CD8-positive, alpha-beta memory T cell (primary cell): Measurements from ENCODE around the gene PIP4P1. TPM values are rescaled to one million over a fixed set of nuclear protein-coding genes. Genes with fewer than 3 reads are reported as not detected.

ENCODE experiments used
- CTCF ChIA-PET: fragments of 350-600 bp; sonication (Branson Sonifier 250); formaldehyde crosslinking; loops from one replicate; lab custom pipeline; 2021; ENCODE audit warnings: antibody characterized with exemption; lab: Charles Lee
- POLR2A ChIA-PET: fragments of 350-600 bp; sonication (Branson Sonifier 250); formaldehyde crosslinking; loops from one replicate; lab custom pipeline; 2021; ENCODE audit warnings: antibody characterized with exemption; lab: Charles Lee
- DNase-seq, 5 donors: peaks; one replicate each; pipeline versions ENCODE4 v3.0.0 to v3.0.0-alpha.2; 2020 to 2022; ENCODE audit warnings: mixed read lengths in 1 of 5
- H3K27ac ChIP-seq: one replicate; pipeline ENCODE4 v1.7.0; 2013; ENCODE audit warnings: low read depth, mild to moderate bottlenecking, low read length, moderate library complexity
- H3K27me3 ChIP-seq: 2 replicates; pipeline ENCODE4 v1.7.0; 2013; ENCODE audit warnings: low read length, mild to moderate bottlenecking; ENCODE audit not compliant: insufficient read depth, poor library complexity, severe bottlenecking
- H3K36me3 ChIP-seq: 2 replicates; pipeline ENCODE4 v1.7.0; 2013; ENCODE audit warnings: mild to moderate bottlenecking, low read length, moderate library complexity; ENCODE audit not compliant: insufficient read depth
- H3K4me1 ChIP-seq: 2 replicates; pipeline ENCODE4 v1.7.0; 2013; ENCODE audit warnings: mild to moderate bottlenecking, low read length, moderate library complexity; ENCODE audit not compliant: insufficient read depth
- H3K4me3 ChIP-seq: 2 replicates; pipeline ENCODE4 v1.7.0; 2013; ENCODE audit warnings: mild to moderate bottlenecking, low read length
- H3K9me3 ChIP-seq: 2 replicates; pipeline ENCODE4 v1.7.0; 2013; ENCODE audit warnings: mild to moderate bottlenecking, low read length
- H3K27ac Mint-ChIP-seq, 8 donors: one replicate each; pipeline ENCODE4 v1.8.0; 2020 to 2021; ENCODE audit warnings: mixed read lengths in 8 of 8, mild to moderate bottlenecking in 6 of 8, inconsistent platforms in 3 of 8, moderate library complexity in 3 of 8
- H3K27me3 Mint-ChIP-seq, 2 donors: one replicate each; pipeline ENCODE4 v1.8.0; 2020 to 2021; ENCODE audit warnings: mixed read lengths in 2 of 2, mild to moderate bottlenecking in 1 of 2, moderate library complexity in 1 of 2
- H3K36me3 Mint-ChIP-seq, 3 donors: one replicate each; pipeline ENCODE4 v1.8.0; 2020 to 2021; ENCODE audit warnings: mixed read lengths in 3 of 3, inconsistent platforms in 1 of 3, mild to moderate bottlenecking in 1 of 3
- H3K4me1 Mint-ChIP-seq, 3 donors: one replicate each; pipeline ENCODE4 v1.8.0; 2020 to 2021; ENCODE audit warnings: mixed read lengths in 3 of 3, inconsistent platforms in 1 of 3, mild to moderate bottlenecking in 1 of 3
- H3K4me3 Mint-ChIP-seq, 7 donors: one replicate each; pipeline ENCODE4 v1.8.0; 2020 to 2021; ENCODE audit warnings: mixed read lengths in 7 of 7, mild to moderate bottlenecking in 6 of 7, moderate library complexity in 4 of 7, inconsistent platforms in 2 of 7
- H3K9me3 Mint-ChIP-seq, 5 donors: one replicate each; pipeline ENCODE4 v1.8.0; 2020 to 2022; ENCODE audit warnings: mixed read lengths in 5 of 5, mild to moderate bottlenecking in 3 of 5, moderate library complexity in 2 of 5, inconsistent platforms in 1 of 5
- polyA plus RNA-seq: library from polyadenylated mRNA; unstranded; fragments of 300-500 nt; fragmentation: Illumina TruSeq; gene quantifications from one replicate; pipeline ENCODE4 v1.2.3, GENCODE V29; 2021
- total RNA-seq, 2 experiments: library from RNA; stranded (reverse); gene quantifications; one replicate each; pipeline ENCODE4 v1.2.3, GENCODE V29; 2021

The PIP4P1 gene
- total and polyA plus RNA-seq, 3 experiments from 2014 or later = 29.5 to 36.4 (median 33.5) TPM

DNA sequence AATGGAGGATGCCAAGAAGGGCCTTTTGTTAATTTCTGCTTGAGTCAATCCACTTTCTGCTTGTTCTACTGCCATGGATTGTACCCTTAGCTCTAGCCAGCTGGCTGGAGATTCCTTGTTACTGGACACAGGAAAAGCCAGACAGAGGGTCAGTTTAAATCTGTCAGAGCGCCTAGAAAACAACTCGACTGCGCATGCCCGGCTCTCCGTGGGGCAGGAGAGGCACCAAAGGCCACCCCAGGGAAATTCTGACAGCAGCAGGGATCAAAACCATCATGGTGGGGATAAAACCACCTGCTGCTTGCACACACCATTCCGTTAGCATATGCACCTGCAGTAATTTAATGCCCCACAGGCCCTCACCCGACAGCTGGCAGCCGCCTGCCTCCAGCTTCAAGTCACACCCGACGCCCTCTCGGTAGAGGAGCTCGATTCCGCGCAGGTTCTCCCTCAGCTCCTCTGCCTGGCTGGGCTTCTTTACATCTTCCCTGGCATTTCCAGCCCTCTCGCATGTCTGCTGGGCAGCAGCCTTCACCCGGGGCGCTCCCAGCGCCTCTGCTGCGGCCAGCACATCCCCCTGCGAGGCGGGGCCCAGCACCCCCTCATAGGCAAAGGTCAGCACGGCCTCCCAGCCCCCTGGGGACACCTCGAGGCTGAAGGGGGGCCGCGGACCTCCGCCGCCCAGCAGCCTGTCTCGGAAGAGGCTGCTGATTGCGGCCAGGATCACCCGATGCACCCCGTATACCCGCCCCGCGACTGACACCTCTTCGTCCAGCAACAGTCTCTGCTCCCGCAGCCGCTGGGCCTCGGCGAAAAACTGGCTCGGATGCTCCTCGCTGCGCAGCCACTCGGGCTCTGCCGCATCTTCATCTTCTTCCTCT is 26.3 kb downstream of the PIP4P1 start:
- no peak overlapping the region for H3K27ac Mint-ChIP-seq
- H3K27me3 ChIP-seq = no peaks in the 10 kb centered on the region
- no peak for DNase-seq
- peaks cover 0 to 1% (median 0%) of the 10 kb centered on the region in 3 donors for H3K4me1 Mint-ChIP-seq
- H3K4me3 ChIP-seq = no peak overlapping the region
- no peaks in the 10 kb centered on the region for H3K36me3 Mint-ChIP-seq
- H3K4me3 Mint-ChIP-seq = no peak overlapping the region
- H3K9me3 ChIP-seq = no peaks in the 10 kb centered on the region
- H3K27me3 Mint-ChIP-seq = no peaks in the 10 kb centered on the region
- H3K36me3 ChIP-seq = no peaks in the 10 kb centered on the region
- POLR2A ChIA-PET = no interaction called here
- peaks cover under 1% of the 10 kb centered on the region for H3K4me1 ChIP-seq
- CTCF ChIA-PET = interaction anchor here (1.4 to 1.8 kb wide), 2 partner anchors 19 to 21 kb away, joined by 3 to 5 read pairs; partner anchors contain the start of gene TEP1
- H3K27ac ChIP-seq = no peak overlapping the region
- H3K9me3 Mint-ChIP-seq = no peaks in the 10 kb centered on the region

DNA sequence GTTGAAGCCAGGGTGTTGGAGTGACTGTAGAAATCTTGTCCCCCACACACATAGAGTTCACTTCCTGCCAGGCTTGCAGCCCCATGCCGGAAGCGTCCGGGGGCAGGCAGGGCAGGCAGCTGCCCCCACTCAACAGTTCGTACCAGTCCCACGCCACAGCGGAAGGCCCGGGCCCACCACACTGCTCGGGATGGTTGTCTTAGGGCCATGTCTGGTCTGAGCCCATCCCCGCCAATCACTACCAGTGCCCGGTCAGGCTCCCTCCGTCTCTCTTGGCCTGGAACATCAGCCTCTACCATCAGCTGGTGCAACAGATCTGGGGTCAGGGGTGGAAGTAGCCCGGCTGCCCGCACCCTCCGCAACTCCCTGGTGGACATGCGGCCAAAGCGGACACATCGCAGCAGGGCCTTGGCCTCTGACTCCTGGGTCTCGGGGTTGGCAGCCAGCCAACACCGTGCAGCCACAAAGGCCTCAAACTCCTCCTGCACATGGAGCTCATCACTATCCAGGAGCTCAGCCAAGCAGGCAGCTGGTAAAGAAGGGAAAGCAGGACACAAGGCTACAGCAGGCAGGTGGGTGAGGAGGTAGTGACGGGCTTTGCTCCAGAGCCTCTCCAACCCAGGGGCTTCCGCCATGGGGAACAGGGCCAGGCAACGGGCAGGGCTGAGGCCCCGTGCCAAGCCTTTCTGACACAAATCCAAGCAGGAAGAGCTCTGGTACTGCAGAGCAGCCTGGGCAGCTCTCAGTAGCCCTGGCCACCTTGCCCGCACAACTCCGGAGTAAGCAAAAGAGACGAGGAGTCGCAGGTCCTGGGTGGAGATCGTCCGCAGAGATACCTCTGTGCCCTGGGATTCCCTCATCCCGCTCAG is 31.2 kb downstream of the PIP4P1 start:
- Mint-ChIP-seq H3K4me1 (peaks cover 22 to 26% (median 22%) of the 10 kb centered on the region in 3 donors), H3K27me3 (no peaks in the 10 kb centered on the region), H3K9me3 (no peaks in the 10 kb centered on the region), H3K4me3 (peak overlapping the region in 2 of 7 donors; percentile 21 to 44), H3K27ac (peak overlapping the region in 4 of 8 donors; percentile 37 to 64 (median 56)), H3K36me3 (no peaks in the 10 kb centered on the region)
- CTCF ChIA-PET = interaction anchor here (2.8 kb wide), 1 partner anchor 15 kb away, joined by 13 read pairs; no protein-coding TSS in a partner anchor
- H3K4me3 ChIP-seq = no peak overlapping the region
- DNase-seq = peak in 1 of 5 donors; percentile 41
- H3K27ac ChIP-seq = no peak overlapping the region
- no peaks in the 10 kb centered on the region for H3K9me3 ChIP-seq
- peaks cover 21% of the 10 kb centered on the region for H3K4me1 ChIP-seq
- POLR2A ChIA-PET = interaction anchor here (1.0 to 1.3 kb wide), 2 partner anchors 17 to 31 kb away, joined by 3 to 4 read pairs; partner anchors contain the start of gene PIP4P1
- no peaks in the 10 kb centered on the region for H3K36me3 ChIP-seq
- no peaks in the 10 kb centered on the region for H3K27me3 ChIP-seq

DNA sequence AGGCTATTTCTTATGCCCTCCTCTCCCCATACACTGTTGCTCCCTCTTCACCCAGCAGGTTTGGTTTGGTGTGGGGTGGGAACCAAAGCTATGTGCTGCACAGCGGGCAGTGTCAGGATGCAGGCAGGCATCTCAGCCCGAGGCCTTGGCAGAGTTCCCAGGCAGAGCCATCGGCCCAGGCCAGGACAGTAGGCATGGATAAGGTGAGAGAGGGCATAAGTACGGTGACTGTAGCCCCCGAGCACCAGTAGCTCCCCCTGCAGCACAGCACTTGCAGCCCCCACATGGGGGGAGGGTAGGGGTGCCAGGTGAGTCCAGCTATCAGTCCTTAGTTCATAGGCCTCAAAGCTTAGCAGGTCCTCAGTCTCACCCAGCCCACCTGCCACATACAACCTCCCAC is 32.4 kb downstream of the PIP4P1 start:
- POLR2A ChIA-PET = no interaction called here
- Histone ChIP-seq H3K27ac (no peak overlapping the region), H3K9me3 (no peaks in the 10 kb centered on the region), H3K4me3 (no peak overlapping the region), H3K36me3 (no peaks in the 10 kb centered on the region), H3K4me1 (peaks cover 21% of the 10 kb centered on the region), H3K27me3 (no peaks in the 10 kb centered on the region)
- Mint-ChIP-seq H3K36me3 (no peaks in the 10 kb centered on the region), H3K27me3 (no peaks in the 10 kb centered on the region), H3K4me3 (peak overlapping the region in 1 of 7 donors; percentile 4), H3K9me3 (no peaks in the 10 kb centered on the region), H3K27ac (peak overlapping the region in 1 of 8 donors; percentile 73), H3K4me1 (peaks cover 22 to 26% (median 22%) of the 10 kb centered on the region in 3 donors)
- no peak for DNase-seq
- CTCF ChIA-PET = interaction anchor here (0.9 to 2.8 kb wide), 2 partner anchors 13 to 123 kb away, joined by 3 to 13 read pairs; partner anchors contain the start of gene TTC5

GRCh38 chr14:20428010-20428365 is 33.2 kb downstream of the PIP4P1 start:
- H3K27me3 ChIP-seq = no peaks in the 10 kb centered on the region
- no peaks in the 10 kb centered on the region for H3K9me3 Mint-ChIP-seq
- peaks cover 21% of the 10 kb centered on the region for H3K4me1 ChIP-seq
- H3K4me3 Mint-ChIP-seq = peak overlapping the region in 4 of 7 donors; percentile 12 to 65 (median 40)
- no peak for DNase-seq
- H3K4me1 Mint-ChIP-seq = peaks cover 22 to 26% (median 22%) of the 10 kb centered on the region in 3 donors
- POLR2A ChIA-PET = no interaction called here
- no peaks in the 10 kb centered on the region for H3K27me3 Mint-ChIP-seq
- CTCF ChIA-PET = interaction anchor here (2.8 kb wide), 1 partner anchor 13 kb away, joined by 13 read pairs; no protein-coding TSS in a partner anchor
- no peak overlapping the region for H3K4me3 ChIP-seq
- no peaks in the 10 kb centered on the region for H3K36me3 ChIP-seq
- H3K36me3 Mint-ChIP-seq = no peaks in the 10 kb centered on the region
- H3K27ac ChIP-seq = no peak overlapping the region
- H3K27ac Mint-ChIP-seq = peak overlapping the region in 5 of 8 donors; percentile 49 to 89 (median 64)
- no peaks in the 10 kb centered on the region for H3K9me3 ChIP-seq

GRCh38 chr14:20427231-20428009 is 33.8 kb downstream of the PIP4P1 start:
- no peaks in the 10 kb centered on the region for H3K36me3 ChIP-seq
- Mint-ChIP-seq H3K4me1 (peaks cover 22 to 26% (median 22%) of the 10 kb centered on the region in 3 donors), H3K4me3 (peak overlapping the region in 4 of 7 donors; percentile 12 to 65 (median 40)), H3K27me3 (no peaks in the 10 kb centered on the region), H3K9me3 (no peaks in the 10 kb centered on the region), H3K27ac (peak overlapping the region in 6 of 8 donors; percentile 1 to 89 (median 62)), H3K36me3 (no peaks in the 10 kb centered on the region)
- H3K27ac ChIP-seq = peak overlapping the region; percentile 28
- H3K4me1 ChIP-seq = peaks cover 21% of the 10 kb centered on the region
- H3K4me3 ChIP-seq = no peak overlapping the region
- no peaks in the 10 kb centered on the region for H3K27me3 ChIP-seq
- DNase-seq = no peak
- ChIA-PET POLR2A (no interaction called here), CTCF (no interaction called here)
- no peaks in the 10 kb centered on the region for H3K9me3 ChIP-seq

DNA sequence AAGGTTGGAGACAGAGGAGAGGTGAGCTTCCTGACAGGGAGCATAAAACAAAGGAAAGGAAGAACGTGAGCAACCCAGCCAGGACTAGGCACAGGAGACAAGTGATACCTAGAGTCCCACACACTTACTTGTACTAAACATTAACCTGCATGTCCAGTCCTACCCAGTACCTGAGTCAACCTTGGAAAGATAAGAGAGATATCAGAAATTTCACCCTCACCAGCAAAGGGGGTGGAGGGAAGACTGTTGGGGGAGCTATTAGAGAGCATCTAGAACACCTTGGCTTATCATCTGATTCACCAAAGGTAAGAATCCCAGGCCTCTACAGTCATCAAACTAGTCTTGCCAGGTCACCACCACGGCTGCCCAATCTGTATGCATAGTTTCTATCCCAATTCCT is 36.4 kb downstream of the PIP4P1 start:
- Mint-ChIP-seq H3K36me3 (no peaks in the 10 kb centered on the region), H3K4me3 (no peak overlapping the region), H3K27me3 (no peaks in the 10 kb centered on the region), H3K4me1 (peaks cover 21 to 26% (median 22%) of the 10 kb centered on the region in 3 donors), H3K9me3 (no peaks in the 10 kb centered on the region), H3K27ac (peak overlapping the region in 2 of 8 donors; percentile 5 to 20)
- Histone ChIP-seq H3K36me3 (no peaks in the 10 kb centered on the region), H3K27me3 (no peaks in the 10 kb centered on the region), H3K27ac (no peak overlapping the region), H3K9me3 (no peaks in the 10 kb centered on the region), H3K4me3 (no peak overlapping the region), H3K4me1 (peaks cover 21% of the 10 kb centered on the region)
- ChIA-PET POLR2A (no interaction called here), CTCF (interaction anchor here (1.5 to 2.9 kb wide), 4 partner anchors 9 to 20 kb away, joined by 4 to 10 read pairs (median 6); partner anchors contain the start of gene TEP1)
- no peak for DNase-seq

- POLR2A ChIA-PET = no interaction called here
Observed at GRCh38 chr14:20422886-20423285, 38.3 kb downstream of the PIP4P1 start.

More at GRCh38 chr14:20422886-20423285, 38.3 kb downstream of the PIP4P1 start:
- Mint-ChIP-seq H3K4me1 (peaks cover 8% of the 10 kb centered on the region in 3 donors), H3K27ac (peak overlapping the region in 1 of 8 donors; percentile 63), H3K9me3 (no peaks in the 10 kb centered on the region), H3K27me3 (no peaks in the 10 kb centered on the region), H3K36me3 (no peaks in the 10 kb centered on the region), H3K4me3 (no peak overlapping the region)
- Histone ChIP-seq H3K9me3 (no peaks in the 10 kb centered on the region), H3K4me3 (no peak overlapping the region), H3K36me3 (no peaks in the 10 kb centered on the region), H3K27ac (no peak overlapping the region), H3K4me1 (peaks cover 8% of the 10 kb centered on the region), H3K27me3 (no peaks in the 10 kb centered on the region)
- CTCF ChIA-PET = interaction anchor here (1.0 to 2.9 kb wide), 2 partner anchors 17 to 22 kb away, joined by 3 to 6 read pairs; no protein-coding TSS in a partner anchor
- no peak for DNase-seq
